GDM1 (cell line): ENCODE results near the gene EIF4E1B.

Source experiments
- DNase-seq: peaks from one replicate; lab custom pipeline; 2025; lab: John Stamatoyannopoulos, UW

EIF4E1B gene

DNA sequence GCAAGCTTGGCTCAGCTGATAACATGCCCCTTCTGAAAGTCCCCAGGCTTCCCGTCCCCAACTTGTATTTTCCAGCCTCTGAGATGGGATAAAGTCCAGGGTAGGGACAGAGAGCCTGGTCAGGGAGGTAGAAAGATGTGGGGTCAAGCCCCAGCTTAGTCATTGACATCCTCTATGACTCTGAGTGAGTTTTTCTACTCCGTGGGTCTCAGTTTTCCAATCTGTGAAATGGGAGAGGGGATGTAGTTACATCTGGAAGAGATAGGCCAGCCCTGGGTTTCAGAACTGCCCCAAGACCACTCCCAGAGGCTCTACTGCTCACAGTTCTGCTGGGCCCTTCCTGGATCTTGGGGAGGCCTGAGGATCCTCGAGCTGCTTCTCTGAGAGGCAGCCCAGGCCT lies 23.6 kb upstream of the EIF4E1B start:
- DNase-seq, result no peak

GRCh38 chr5:176608142-176608705 lies 22.3 kb upstream of the EIF4E1B start:
- no peak for DNase-seq

DNA sequence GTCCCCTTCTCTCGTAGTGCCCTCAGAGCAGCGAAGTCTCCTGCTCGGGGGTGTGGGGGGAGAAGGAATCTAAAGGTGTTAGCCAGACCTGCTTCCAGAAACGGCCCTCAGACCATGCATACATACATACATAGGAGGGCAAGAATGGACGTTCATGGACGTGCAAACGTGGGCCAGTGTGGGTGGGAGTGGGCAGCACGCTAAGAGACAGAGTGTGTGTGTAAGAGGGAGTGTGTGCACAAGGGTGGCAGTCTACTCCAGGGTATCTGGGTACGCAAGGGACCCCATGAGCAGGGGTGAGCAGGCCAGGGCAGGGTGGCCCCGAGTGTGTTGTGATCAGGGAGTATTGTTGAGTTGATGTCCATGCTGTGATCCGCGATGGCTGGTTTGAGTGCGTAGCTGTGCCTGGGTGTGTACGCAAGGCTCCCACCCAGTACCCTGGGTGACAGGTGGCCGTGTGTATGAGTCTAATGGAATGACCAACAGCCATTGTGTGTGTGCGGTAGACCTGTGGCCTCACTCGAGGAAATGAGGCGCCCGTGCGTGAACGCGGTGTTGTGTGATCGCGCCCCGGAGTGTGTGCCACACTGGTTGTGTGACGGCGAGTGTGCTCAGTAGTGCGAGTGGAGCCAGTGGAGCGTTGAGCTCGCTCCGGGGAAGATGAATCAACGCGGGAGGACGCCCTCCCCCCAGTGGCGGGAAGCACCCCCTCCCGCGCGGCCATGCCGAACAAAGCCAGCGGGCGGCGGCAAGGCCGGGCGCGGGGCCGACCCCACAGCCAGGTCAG lies 21.3 kb upstream of the EIF4E1B start:
- DNase-seq, result no peak

GRCh38 chr5:176609724-176610434 lies 20.6 kb upstream of the EIF4E1B start, which contains the start of gene GPRIN1:
Gene GPRIN1 (minus strand): TSS chr5:176610156. CDS start chr5:176599834, 10,322 bp downstream.
- DNase-seq, result peak; percentile 27

GRCh38 chr5:176610435-176610773 lies 20.1 kb upstream of the EIF4E1B start:
- no peak for DNase-seq

GRCh38 chr5:176611435-176611834 lies 19.0 kb upstream of the EIF4E1B start:
- DNase-seq, result peak; percentile 26

DNA sequence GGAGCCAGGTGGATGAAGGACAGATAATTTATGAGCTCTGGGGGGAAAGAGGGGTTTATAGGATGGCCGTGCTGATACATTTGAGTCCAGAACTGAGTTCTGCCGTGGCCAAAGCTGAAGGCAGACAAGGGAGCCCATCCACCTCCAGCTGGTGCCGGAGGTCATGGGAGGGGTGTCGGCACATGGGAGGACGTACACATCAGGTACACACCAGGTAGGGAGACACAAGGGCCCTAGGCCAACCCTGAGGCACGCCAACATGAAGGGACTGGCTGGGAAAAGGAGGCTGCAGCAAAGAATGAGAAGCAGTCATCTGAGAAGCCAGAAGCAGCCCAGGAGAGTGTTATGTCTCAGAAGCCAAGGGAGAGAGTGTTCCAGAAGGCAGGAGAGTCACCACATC lies 18.5 kb upstream of the EIF4E1B start:
- DNase-seq, result no peak

GRCh38 chr5:176612855-176613254 lies 17.6 kb upstream of the EIF4E1B start:
- no peak for DNase-seq

DNA sequence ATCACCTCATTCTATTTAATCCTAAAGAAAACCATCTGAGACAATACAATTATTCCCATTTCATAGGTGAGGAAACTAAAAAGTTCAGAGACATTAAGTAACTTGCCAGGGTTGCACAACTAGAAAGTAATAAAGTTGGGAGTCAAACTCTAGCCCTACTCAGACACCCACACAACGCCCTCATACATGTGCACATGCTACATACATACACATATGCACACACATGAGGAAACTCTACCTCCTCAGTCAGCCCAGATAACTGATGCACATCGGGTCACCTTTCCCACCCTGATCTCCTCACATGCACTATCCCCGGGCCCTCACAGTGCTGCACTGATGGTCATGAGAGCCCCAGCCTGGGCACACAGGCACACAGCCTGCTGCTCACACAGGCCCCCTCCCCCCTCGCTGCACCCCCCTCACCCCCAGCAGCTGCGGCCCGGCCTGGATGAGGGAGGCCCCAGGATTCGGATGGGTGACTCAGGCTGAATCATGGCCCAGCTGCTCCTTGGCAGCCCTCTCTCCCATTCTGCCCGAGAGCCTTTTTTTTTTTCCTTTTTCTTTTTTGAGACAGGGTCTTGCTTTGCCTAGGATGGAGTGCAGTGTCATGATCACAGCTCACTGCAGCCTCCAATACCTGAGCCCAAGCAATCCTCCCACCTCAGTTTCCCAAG lies 15.5 kb upstream of the EIF4E1B start:
- no peak for DNase-seq

- DNase-seq, result no peak
These were observed 14.0 kb upstream of the EIF4E1B start for GRCh38 chr5:176616511-176616910.

- no peak for DNase-seq
These were observed 11.7 kb upstream of the EIF4E1B start for GRCh38 chr5:176618783-176619182.

DNA sequence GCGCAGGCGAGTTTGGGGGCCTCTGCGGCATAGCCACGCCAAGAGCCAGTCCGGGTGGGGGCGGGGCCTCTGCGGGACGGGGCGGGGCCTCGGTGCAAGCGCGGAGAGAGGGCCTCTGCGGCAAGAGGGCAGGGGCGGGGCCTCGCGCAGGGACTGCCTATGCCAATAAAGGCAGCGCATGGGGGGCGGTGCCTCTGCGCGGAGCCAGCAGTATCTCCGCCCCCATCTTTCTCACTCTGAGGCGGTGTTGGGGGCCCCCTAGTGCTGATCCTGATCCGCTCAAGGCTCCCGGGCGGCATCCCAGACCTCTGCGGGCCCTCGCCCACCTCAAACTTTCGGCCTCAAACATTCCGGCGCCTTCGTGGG lies 11.3 kb upstream of the EIF4E1B start:
- peak; percentile 44 for DNase-seq

DNA sequence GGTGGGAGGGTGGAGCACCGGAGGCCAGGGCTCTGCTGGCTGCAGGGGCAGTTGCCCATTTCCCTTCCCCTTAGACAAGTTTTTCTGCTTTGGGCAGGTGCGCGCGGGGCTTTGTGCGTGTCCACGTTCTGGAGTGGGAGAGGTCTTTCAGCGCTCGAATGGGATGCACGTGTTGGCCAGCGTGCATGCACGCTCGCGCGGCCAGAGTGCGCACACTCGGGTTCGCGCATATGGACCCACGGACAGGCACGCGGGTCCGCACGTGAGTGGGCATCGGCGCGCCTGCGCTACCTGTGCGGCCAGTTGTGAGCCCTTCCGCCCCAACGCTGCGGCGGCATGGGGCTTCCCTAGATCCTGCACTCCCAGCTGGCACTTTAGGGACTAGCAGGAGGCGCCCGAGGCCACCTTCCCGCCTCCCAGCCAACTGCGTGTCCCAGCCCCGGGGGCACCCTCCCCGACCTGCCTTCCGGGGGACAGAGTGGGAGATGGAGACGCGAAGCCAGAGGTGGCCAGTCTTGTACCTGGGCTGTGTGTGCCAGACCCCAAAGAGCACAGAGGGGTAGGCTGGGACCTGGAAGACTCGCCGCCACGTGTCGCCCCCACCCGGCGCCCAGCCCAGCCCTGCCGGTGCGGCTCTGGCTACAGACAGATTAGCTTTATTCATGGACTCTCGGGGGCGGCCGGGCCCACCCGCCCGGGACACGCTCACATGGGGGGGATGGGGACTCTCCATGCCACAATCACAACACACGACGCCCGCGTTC lies 10.7 kb upstream of the EIF4E1B start:
- DNase-seq, result no peak

- DNase-seq, result no peak
These were observed 10.0 kb upstream of the EIF4E1B start for GRCh38 chr5:176620333-176620981.

GRCh38 chr5:176621661-176622079 lies 8.8 kb upstream of the EIF4E1B start:
- DNase-seq, result no peak

DNA sequence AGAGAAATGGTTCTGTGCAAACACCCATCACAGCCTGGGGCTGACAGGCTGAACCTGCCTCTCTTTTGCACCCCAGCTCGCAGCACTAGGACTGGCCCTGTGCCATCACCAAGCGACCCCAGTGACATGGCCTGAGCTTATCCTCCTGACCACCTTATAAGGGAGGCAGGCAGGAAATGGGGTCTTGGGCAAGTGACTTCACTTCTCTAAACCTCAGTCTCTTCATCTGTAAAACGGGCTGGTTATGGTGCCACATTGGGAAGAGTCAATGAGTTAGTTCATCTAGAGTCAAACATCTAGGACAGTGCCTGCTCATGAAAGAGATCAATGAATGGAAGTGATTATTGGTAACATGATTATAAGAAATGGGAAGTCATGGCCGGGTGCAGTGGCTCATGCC lies 6.3 kb upstream of the EIF4E1B start:
- no peak for DNase-seq

GRCh38 chr5:176624938-176625337 lies 5.5 kb upstream of the EIF4E1B start:
- DNase-seq, result no peak

- no peak for DNase-seq
These were observed 5.0 kb upstream of the EIF4E1B start for GRCh38 chr5:176625512-176625911.

GRCh38 chr5:176625966-176626875 lies 4.3 kb upstream of the EIF4E1B start:
- no peak for DNase-seq

DNA sequence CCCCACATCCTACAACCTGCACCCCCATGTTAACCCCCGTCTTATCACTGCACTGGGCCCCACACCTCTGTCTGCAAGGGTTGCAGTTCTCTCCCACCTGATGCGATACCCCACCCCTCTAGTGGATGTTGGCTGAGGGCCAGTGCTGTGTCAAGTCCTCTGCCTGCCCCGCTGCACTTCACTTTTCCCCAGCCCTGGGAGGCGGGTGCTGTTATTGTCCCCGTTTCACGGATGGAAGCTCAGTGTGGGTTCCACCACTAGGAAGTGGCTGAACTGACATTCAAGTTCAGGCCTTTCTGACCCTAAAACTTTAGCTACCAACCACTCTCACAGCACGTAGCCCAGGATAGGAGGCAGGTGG lies 3.6 kb upstream of the EIF4E1B start:
- DNase-seq, result no peak
